Measurements from ENCODE around the gene PPP2R1B.

GRCh38 chr11:111726301-111726713 is 39.9 kb downstream of the PPP2R1B start:
- TF ChIP-seq CTCF (IDR thresholded peaks at IDR 0.05) (no peak), POLR2AphosphoS5 (IDR thresholded peaks at IDR 0.05; ENCODE audit: insufficient read depth in 1 of 2, low read depth in 1 of 2) (no peak), POLR2A (IDR thresholded peaks at IDR 0.05) (no peak)
